ENCODE measurements around the gene FIBP. TPM values are rescaled to one million over a fixed set of nuclear protein-coding genes. Genes with fewer than 3 reads are reported as not detected.

The FIBP gene
- total RNA-seq, 1 donor from 2014 or later = 35.5 TPM

DNA sequence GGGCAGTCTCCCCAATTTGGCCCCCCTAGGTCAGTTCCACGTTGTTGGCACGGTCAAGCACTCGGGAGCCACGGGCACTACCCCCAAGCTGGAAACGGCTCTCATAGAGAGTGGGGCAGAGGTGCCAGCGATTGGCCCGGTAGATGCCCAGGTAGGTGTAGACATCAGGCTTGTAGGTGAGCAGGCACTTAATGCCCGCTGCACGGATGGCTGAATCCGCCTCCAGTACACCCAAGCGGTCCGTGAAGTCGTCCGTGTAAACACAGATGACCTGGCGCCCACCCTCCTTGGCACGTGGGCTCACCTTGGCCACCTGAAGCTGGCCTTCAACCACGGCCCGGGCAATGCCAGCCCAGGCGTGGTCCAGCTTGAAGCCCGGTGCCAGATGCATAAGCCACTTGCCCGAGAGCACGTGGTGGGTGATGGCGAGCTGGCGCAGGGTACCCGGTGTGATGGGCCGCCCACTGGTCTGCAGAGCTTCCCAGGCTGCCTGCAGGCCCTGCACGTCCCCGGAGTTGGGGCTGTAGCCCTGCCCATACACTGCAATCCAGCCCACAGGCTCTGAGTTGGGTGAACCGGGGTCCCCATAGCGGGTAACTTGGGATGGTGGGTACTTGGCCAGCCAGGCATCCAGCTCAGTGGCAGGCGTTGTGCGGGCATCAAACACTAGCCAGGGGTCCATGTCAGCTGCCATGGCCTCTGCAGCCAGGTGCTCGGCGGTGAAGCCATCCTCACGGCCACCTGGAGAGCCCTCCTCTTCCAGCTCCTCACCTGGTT lies 29.4 kb upstream of the FIBP start:
- TF ChIP-seq, protein P1, sequence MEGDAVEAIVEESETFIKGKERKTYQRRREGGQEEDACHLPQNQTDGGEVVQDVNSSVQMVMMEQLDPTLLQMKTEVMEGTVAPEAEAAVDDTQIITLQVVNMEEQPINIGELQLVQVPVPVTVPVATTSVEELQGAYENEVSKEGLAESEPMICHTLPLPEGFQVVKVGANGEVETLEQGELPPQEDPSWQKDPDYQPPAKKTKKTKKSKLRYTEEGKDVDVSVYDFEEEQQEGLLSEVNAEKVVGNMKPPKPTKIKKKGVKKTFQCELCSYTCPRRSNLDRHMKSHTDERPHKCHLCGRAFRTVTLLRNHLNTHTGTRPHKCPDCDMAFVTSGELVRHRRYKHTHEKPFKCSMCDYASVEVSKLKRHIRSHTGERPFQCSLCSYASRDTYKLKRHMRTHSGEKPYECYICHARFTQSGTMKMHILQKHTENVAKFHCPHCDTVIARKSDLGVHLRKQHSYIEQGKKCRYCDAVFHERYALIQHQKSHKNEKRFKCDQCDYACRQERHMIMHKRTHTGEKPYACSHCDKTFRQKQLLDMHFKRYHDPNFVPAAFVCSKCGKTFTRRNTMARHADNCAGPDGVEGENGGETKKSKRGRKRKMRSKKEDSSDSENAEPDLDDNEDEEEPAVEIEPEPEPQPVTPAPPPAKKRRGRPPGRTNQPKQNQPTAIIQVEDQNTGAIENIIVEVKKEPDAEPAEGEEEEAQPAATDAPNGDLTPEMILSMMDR (IDR thresholded peaks at IDR 0.05) = no peak
- H3K4me1 ChIP-seq = peaks cover 48% of the 10 kb centered on the region
- intact Hi-C loops (cut with DNase I) = no loop called here
- DNase-seq (peak; percentile 67), ATAC-seq (no peak)
- peak overlapping the region; percentile 94 for H3K27ac ChIP-seq
- H3K36me3 ChIP-seq = peaks cover 7% of the 10 kb centered on the region
- H3K27me3 ChIP-seq = no peaks in the 10 kb centered on the region
- H3K9me3 ChIP-seq = no peaks in the 10 kb centered on the region
- H3K4me3 ChIP-seq = peak overlapping the region; percentile 89

DNA sequence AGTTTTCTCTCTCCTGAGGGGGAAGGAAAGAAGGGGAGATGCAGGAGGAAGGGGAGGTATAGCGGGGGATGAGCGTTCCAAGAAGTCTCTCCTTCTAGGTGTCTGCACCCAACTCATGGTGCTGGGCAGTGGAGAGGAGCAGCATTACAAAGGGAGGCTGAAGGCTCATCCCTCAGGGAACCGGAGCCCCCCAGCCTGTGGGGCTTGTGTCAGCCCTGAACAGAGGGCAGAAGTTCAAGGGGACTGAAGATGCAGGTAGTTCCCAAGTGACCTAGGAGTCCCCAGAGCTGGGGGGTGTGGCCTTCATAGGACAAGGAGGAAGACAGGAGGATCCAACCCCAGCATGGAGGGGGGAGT lies 28.8 kb upstream of the FIBP start:
- no peaks in the 10 kb centered on the region for H3K27me3 ChIP-seq
- TF ChIP-seq, protein P1 (IDR thresholded peaks at IDR 0.05) = no peak
- no peak for DNase-seq
- peaks cover 49% of the 10 kb centered on the region for H3K4me1 ChIP-seq
- no peak overlapping the region for H3K27ac ChIP-seq
- H3K36me3 ChIP-seq = peaks cover 1% of the 10 kb centered on the region
- no peak for ATAC-seq
- H3K4me3 ChIP-seq = peak overlapping the region; percentile 89
- intact Hi-C loops (cut with DNase I) = no loop called here
- H3K9me3 ChIP-seq = no peaks in the 10 kb centered on the region

DNA sequence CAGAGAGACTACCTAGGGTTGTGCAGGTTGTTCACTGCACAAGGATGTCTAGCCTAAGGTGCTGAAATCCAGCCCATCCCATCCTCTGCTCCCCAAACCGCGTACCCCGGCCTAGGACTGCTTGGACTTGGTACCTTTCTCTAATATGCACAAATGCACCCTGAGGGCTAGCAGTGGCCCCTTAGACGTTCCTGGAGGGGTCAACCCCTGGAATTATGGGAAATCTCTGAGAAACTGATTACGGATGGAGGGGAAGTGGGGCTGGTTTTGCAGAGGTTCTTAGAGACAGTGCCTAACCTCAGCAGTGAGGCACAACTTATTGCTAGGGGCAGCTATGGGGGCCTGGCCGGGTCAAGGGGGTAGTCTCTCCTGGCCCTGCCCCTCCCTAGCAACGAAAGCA lies 28.1 kb upstream of the FIBP start:
- H3K4me3 ChIP-seq = no peak overlapping the region
- H3K36me3 ChIP-seq = no peaks in the 10 kb centered on the region
- TF ChIP-seq, protein P1 (IDR thresholded peaks at IDR 0.05) = no peak
- intact Hi-C loops (cut with DNase I) = no loop called here
- ATAC-seq (no peak), DNase-seq (no peak)
- H3K27ac ChIP-seq = no peak overlapping the region
- H3K9me3 ChIP-seq = no peaks in the 10 kb centered on the region
- H3K27me3 ChIP-seq = no peaks in the 10 kb centered on the region
- H3K4me1 ChIP-seq = peaks cover 55% of the 10 kb centered on the region

DNA sequence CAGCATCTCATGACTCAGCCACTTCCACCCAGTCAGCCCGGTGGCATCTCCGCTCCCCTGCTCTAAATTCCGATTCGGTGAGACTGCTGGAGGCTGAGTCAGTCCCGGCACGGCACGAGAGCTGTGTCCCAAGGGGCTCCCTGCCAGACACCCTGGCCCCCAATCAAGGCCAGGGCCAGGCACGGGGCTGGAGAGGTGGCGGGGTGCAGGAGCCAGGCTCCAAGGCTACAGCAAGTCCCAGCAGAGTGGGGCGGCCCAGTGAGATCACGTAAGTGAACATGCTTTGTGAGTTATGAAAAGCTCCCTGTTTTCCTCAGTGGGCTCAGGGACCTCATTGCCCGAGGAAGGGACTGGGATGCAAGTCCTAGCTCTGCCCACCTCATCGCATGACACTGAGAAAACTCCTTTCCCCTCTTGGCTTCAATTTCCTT lies 27.6 kb upstream of the FIBP start:
- H3K9me3 ChIP-seq = no peaks in the 10 kb centered on the region
- H3K4me1 ChIP-seq = peaks cover 56% of the 10 kb centered on the region
- H3K27me3 ChIP-seq = no peaks in the 10 kb centered on the region
- H3K36me3 ChIP-seq = no peaks in the 10 kb centered on the region
- no peak overlapping the region for H3K4me3 ChIP-seq
- DNase-seq = peak; percentile 78
- intact Hi-C loops (cut with DNase I) = no loop called here
- peak overlapping the region; percentile 72 for H3K27ac ChIP-seq
- ATAC-seq = peak; percentile 13
- TF ChIP-seq, protein P1 (IDR thresholded peaks at IDR 0.05) = no peak

DNA sequence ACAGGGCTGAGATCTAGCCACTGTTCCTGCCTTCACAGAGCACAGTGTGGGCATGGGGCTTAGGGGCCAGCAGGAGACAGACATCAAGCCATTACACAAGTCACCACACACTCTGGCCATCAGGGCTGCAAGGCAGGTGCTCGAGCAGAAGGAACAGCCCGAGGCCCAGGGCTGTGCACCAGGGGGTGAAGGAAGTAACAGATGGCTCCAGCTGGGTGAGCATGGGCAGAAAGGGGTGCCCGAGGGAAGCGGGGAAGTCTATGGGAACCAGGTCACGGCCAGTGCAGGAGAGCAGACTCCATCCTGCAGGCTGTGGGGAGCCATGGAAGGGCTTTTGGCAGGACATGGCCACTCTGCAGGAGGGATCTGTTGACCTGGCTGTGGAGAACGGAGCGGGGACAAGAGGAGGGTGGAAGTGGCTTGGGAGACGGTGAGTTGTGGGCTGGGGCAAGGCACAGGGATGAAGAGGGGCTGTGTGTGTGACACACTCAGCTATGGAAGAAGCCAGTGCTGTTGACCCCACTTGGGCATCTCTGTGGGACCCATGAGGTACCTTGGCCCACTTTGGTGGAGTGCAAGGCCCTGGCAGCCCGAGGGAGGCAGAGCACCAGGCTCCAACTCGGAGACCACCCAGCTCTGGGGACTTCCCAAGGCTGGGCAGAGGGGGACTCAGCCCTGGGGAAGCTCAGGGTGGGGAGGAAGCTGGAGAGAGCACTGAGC lies 27.0 kb upstream of the FIBP start:
- Histone ChIP-seq H3K4me1 (peaks cover 50% of the 10 kb centered on the region), H3K4me3 (no peak overlapping the region), H3K36me3 (no peaks in the 10 kb centered on the region), H3K9me3 (no peaks in the 10 kb centered on the region), H3K27me3 (no peaks in the 10 kb centered on the region), H3K27ac (peak overlapping the region; percentile 72)
- DNase-seq (no peak), ATAC-seq (no peak)
- intact Hi-C loops (cut with DNase I) = no loop called here
- TF ChIP-seq, protein P1 (IDR thresholded peaks at IDR 0.05) = no peak

Data from upper lobe of right lung (tissue), 1 donor.